Measurements from ENCODE around the gene COG7. TPM values are rescaled to one million over a fixed set of nuclear protein-coding genes. Genes with fewer than 3 reads are reported as not detected.

Gene COG7
- total RNA-seq (10 to 100 TPM; 19.8 to 22.0 TPM), polyA plus RNA-seq (ENCODE audit: insufficient read length in 6 of 6) (10 to 100 TPM; 27.4 to 36.7 (median 32.2) TPM)
- long read RNA-seq, donor 1, partial matches to known transcripts: 0 of 8 reads
- long read RNA-seq, donor 1, other reads (novel, unspliced or antisense): 6 of 8 reads
- long read RNA-seq, donor 2, partial matches to known transcripts: 0 of 5 reads
- long read RNA-seq, donor 2, other reads (novel, unspliced or antisense): 0 of 5 reads
- long read RNA-seq, donor 3, partial matches to known transcripts: 0 of 3 reads
- long read RNA-seq, donor 3, other reads (novel, unspliced or antisense): 0 of 3 reads
- long read RNA-seq, donor 4, partial matches to known transcripts: 2 of 6 reads
- long read RNA-seq, donor 4, other reads (novel, unspliced or antisense): 1 of 6 reads
- long read RNA-seq, donor 5, partial matches to known transcripts: 8 of 12 reads
- long read RNA-seq, donor 5, other reads (novel, unspliced or antisense): 0 of 12 reads
- long read RNA-seq, donor 6, transcript COG7-201 (17 exons, 2,926 nt): major isoform, 5 of 11 reads
- long read RNA-seq, donor 6, partial matches to known transcripts: 6 of 11 reads
- long read RNA-seq, donor 6, other reads (novel, unspliced or antisense): 0 of 11 reads
- long read RNA-seq, donor 7, partial matches to known transcripts: 0 of 1 reads
- long read RNA-seq, donor 7, other reads (novel, unspliced or antisense): 0 of 1 reads
- long read RNA-seq, donor 8, partial matches to known transcripts: 0 of 9 reads
- long read RNA-seq, donor 8, other reads (novel, unspliced or antisense): 5 of 9 reads
- long read RNA-seq, donor 9: 0 reads
- long read RNA-seq, donor 10, partial matches to known transcripts: 2 of 5 reads
- long read RNA-seq, donor 10, other reads (novel, unspliced or antisense): 1 of 5 reads
- long read RNA-seq, donor 11: 0 reads
- long read RNA-seq, donor 12, partial matches to known transcripts: 0 of 4 reads
- long read RNA-seq, donor 12, other reads (novel, unspliced or antisense): 0 of 4 reads

DNA sequence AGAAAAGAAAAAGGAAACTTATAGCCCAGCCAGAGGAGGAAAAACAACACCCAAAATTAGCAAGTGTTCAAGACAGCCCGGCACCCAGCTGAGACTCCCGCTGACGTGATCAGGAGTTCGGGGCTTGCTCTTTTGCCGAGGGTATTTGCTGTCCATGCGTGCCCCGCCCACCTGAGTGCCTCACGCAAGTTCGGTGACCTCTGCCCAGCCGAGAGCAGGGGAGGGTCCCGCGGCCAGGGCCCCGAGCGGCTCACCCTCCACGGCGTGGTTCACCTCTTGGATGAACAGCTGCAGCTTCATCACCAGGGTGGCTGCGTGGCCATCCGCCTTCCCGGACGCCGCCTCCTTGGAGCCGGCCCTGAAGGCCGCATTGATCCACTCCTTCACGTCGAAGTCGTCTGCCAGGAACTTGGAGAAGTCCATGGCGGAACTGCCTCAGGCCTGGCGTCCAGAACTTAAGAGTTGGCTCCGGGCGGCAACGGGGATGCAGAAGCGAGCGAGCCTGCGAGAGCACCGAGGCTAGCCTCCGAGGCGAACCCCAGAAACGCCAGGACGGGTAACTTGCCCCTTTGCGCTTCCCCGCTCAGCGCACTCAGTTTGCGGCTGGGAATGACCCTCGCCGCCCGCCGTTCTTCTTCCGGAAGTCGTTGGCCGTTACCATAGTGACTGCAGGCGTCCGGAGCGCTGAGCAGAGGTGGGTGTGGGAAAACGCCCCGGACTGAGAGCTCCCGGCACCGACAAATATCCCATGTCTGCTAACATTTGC lies at the start of gene COG7:
Gene COG7, minus strand, starts transcription at position 618 of the 766 bp plus-strand sequence. Its CDS starts 195 bp downstream, at position 423.
- Histone ChIP-seq H3K36me3 (no peaks in the 10 kb centered on the region), H3K4me1 (peaks cover 5 to 33% of the 10 kb centered on the region in 2 donors), H3K27ac (peak within 1 kb of the TSS; percentile 84 to 90), H3K27me3 (no peaks in the 10 kb centered on the region), H3K9me3 (no peaks in the 10 kb centered on the region), H3K4me3 (peak within 1 kb of the TSS; percentile 78 to 98)
- TF ChIP-seq, protein P1, sequence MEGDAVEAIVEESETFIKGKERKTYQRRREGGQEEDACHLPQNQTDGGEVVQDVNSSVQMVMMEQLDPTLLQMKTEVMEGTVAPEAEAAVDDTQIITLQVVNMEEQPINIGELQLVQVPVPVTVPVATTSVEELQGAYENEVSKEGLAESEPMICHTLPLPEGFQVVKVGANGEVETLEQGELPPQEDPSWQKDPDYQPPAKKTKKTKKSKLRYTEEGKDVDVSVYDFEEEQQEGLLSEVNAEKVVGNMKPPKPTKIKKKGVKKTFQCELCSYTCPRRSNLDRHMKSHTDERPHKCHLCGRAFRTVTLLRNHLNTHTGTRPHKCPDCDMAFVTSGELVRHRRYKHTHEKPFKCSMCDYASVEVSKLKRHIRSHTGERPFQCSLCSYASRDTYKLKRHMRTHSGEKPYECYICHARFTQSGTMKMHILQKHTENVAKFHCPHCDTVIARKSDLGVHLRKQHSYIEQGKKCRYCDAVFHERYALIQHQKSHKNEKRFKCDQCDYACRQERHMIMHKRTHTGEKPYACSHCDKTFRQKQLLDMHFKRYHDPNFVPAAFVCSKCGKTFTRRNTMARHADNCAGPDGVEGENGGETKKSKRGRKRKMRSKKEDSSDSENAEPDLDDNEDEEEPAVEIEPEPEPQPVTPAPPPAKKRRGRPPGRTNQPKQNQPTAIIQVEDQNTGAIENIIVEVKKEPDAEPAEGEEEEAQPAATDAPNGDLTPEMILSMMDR (IDR thresholded peaks at IDR 0.05): no peak
- intact Hi-C loops (cut with DNase I): no loop called here
- peak; percentile 86 to 93 (median 90) for DNase-seq
- peak; percentile 97 for ATAC-seq

DNA sequence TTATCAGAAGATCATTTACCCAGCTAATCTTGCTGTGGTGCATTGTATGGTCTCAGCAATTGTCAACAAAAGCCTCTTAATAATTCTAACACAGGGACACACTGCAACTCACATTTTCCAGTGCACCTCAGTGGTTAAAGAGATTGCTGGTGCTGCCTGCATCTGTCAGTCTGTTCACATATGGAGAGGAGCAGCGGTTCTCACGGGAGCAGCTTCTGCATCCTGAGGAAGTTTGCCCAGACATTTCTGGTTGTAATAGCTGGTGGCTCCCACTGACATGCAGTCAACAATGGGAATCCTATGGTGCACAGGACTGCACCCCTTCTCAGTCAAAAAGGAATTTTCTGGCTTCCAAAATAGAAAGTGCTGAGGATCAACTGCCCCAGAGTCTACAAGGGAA lies 49.5 kb upstream of the COG7 start:
- peaks cover 0 to 6% of the 10 kb centered on the region in 2 donors for H3K36me3 ChIP-seq
- H3K27ac ChIP-seq: no peak overlapping the region
- DNase-seq: no peak
- H3K4me1 ChIP-seq: peaks cover 17 to 94% of the 10 kb centered on the region in 2 donors
- TF ChIP-seq, protein P1 (IDR thresholded peaks at IDR 0.05): no peak
- H3K4me3 ChIP-seq: no peak overlapping the region
- intact Hi-C loops (cut with DNase I): no loop called here
- ATAC-seq: no peak
- H3K9me3 ChIP-seq: no peaks in the 10 kb centered on the region
- H3K27me3 ChIP-seq: no peaks in the 10 kb centered on the region

DNA sequence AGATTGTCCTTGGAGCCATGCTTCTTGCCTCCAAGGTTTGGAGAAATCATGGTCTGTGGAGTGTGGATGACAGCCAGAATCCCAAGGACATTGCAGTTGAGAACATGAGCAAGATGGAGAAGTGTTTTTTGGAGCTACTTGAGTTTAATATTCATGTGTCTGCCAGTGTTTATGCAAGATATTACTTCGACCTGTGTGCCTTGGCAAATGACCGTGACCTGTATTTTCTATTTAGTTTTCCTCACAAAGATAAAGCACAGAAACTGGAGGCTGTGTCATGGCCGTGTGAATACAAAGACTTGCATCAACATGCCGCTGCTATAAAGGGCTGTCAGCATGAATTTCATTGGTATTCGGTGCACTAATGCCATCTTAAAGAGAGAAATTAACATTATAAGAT lies 48.3 kb upstream of the COG7 start:
- peaks cover 26 to 94% of the 10 kb centered on the region in 2 donors for H3K4me1 ChIP-seq
- H3K9me3 ChIP-seq: no peaks in the 10 kb centered on the region
- intact Hi-C loops (cut with DNase I): no loop called here

DNA sequence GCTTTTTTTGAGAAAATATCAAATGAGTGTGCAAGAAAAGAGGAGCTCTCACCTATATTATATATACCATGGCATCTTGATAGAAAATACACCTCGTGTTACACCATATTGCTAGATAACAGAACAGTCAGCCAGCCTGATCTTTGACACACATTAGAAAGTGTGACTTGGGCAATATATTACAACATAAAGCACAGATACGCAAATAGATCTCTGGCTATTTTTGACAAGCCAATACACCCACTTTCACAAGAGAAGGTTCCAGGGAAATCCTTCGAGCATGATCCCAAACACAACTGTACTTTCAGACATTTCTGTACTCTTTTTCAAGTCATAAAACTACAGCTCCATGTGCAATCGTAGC lies 47.9 kb upstream of the COG7 start:
- Histone ChIP-seq H3K9me3 (no peaks in the 10 kb centered on the region), H3K27ac (no peak overlapping the region), H3K36me3 (peaks cover 0 to 7% of the 10 kb centered on the region in 2 donors), H3K4me1 (peaks cover 28 to 91% of the 10 kb centered on the region in 2 donors), H3K4me3 (no peak overlapping the region), H3K27me3 (no peaks in the 10 kb centered on the region)
- intact Hi-C loops (cut with DNase I): no loop called here
- TF ChIP-seq, protein P1 (IDR thresholded peaks at IDR 0.05): no peak
- no peak for DNase-seq
- ATAC-seq: no peak

More for the DNA sequence above, 48.3 kb upstream of the COG7 start:
- H3K27ac ChIP-seq: no peak overlapping the region
- no peak for ATAC-seq
- H3K36me3 ChIP-seq: peaks cover 0 to 6% of the 10 kb centered on the region in 2 donors
- H3K4me3 ChIP-seq: no peak overlapping the region
- TF ChIP-seq, protein P1 (IDR thresholded peaks at IDR 0.05): no peak
- no peaks in the 10 kb centered on the region for H3K27me3 ChIP-seq
- no peak for DNase-seq

All from left lung (tissue), 14 donors.